GM04504 (cell line): Measurements from ENCODE around the gene RPS6KA4.

Experiments used
- DNase-seq: peaks from one replicate; pipeline ENCODE4 v3.0.0-alpha.2; 2012; ENCODE audit warnings: low read depth

The RPS6KA4 gene

GRCh38 chr11:64367931-64368672 lies 9.1 kb downstream of the RPS6KA4 start:
- no peak for DNase-seq

GRCh38 chr11:64368673-64369074 lies 9.7 kb downstream of the RPS6KA4 start:
- no peak for DNase-seq

GRCh38 chr11:64369440-64370421 lies 10.8 kb downstream of the RPS6KA4 start:
- no peak for DNase-seq

- DNase-seq: no peak
These were observed 12.2 kb downstream of the RPS6KA4 start for GRCh38 chr11:64371201-64371600.

- no peak for DNase-seq
These were observed 13.1 kb downstream of the RPS6KA4 start for GRCh38 chr11:64372021-64372420.

GRCh38 chr11:64372802-64373597 lies 14.0 kb downstream of the RPS6KA4 start:
- DNase-seq: no peak

GRCh38 chr11:64373598-64373974 lies 14.6 kb downstream of the RPS6KA4 start:
- DNase-seq: no peak

GRCh38 chr11:64376071-64376470 lies 17.1 kb downstream of the RPS6KA4 start:
- no peak for DNase-seq

GRCh38 chr11:64378335-64378880 lies 19.4 kb downstream of the RPS6KA4 start:
- DNase-seq: no peak

GRCh38 chr11:64379160-64379559 lies 20.2 kb downstream of the RPS6KA4 start:
- no peak for DNase-seq

- no peak for DNase-seq
These were observed 21.1 kb downstream of the RPS6KA4 start for GRCh38 chr11:64379817-64380709.

GRCh38 chr11:64381350-64381749 lies 22.4 kb downstream of the RPS6KA4 start:
- no peak for DNase-seq

- no peak for DNase-seq
These were observed 23.1 kb downstream of the RPS6KA4 start for GRCh38 chr11:64382047-64382446.

GRCh38 chr11:64382586-64382985 lies 23.6 kb downstream of the RPS6KA4 start:
- no peak for DNase-seq

GRCh38 chr11:64383580-64383979 lies 24.6 kb downstream of the RPS6KA4 start:
- DNase-seq: no peak

GRCh38 chr11:64384028-64384737 lies 25.2 kb downstream of the RPS6KA4 start:
- DNase-seq: no peak

- no peak for DNase-seq
These were observed 26.3 kb downstream of the RPS6KA4 start for GRCh38 chr11:64384981-64385944.

GRCh38 chr11:64385945-64386704 lies 27.2 kb downstream of the RPS6KA4 start:
- no peak for DNase-seq
